ENCODE measurements around the gene GDF2.
A peak's percentile ranks its signal among the peaks of the same experiment; 100 is the strongest.

Gene GDF2

GRCh38 chr10:47335906-47336305, 13.7 kb downstream of the GDF2 start:
- no peak for DNase-seq

GRCh38 chr10:47336387-47337134, 14.3 kb downstream of the GDF2 start:
- no peak for DNase-seq

- no peak for DNase-seq
Observed at GRCh38 chr10:47337310-47337709, 15.1 kb downstream of the GDF2 start.

- DNase-seq = no peak
Observed at GRCh38 chr10:47339186-47339735, 17.0 kb downstream of the GDF2 start.

DNA sequence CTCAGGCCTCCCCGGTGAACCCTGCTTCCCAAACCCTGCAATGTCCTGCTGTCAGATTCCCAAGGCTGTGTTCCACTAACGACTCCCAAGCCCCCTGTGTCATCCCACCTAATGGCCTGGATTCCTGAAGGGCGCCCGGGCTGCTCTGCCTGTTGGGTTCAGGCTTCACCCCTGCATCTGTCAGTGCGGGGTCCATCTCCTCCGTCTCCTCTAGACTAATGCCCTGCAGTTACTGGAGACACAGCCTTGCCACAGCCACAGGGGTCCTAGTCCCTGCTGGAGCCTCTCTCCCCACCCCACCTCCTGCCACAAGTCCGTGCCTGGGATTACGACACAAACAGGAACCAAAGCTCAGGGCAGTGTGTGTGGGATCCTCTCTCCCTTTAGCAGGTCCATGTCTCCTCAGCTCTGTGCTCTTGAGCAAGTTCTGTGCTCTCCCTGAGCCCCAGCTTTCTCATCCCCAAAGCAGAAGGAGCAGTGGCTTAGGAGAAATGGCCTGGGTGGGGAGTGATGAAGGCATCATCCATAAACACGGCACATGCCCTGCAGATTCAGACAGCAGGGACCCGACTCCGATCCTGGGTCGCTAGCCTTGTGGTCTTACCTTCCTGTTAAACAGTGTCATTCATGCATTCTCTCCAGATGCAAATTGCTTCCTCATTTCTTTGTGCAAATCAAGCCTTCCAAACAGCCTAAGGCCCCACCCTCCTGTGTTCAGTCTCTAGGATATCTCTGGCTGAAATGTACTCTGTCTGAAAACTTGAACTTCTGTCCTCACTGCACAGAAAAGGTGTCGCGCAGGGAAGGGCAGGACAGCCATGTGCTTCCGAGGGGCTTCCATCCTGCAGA, 17.7 kb downstream of the GDF2 start:
- DNase-seq = no peak

DNA sequence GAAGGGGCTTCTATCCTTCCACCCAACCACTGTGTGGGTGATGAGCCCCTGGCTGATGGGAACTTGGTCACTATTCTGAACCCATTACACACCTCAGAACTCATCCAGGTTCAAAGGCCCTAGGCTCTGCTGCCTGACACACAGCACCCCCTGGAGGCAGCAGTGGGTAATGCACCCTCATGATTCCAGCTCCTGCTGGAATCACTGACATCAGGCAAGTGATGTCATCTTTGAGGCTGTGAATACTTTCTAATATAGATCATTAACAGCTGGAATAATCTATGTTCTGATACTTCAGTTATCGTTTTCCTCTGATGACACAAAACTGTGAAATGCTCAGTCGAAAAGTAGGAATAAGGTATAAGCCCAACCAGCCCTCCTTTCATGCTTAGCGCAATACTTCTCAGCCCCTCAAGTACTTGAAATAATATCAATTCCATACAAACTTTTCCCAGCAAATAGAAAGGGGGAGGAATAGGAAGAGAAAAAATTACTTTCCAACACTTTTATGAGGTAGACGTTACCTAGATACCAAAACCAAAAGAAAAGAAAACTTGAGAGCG, 18.4 kb downstream of the GDF2 start:
- DNase-seq = peak; percentile 56

- no peak for DNase-seq
Observed at GRCh38 chr10:47344996-47345870, 23.0 kb downstream of the GDF2 start.

GRCh38 chr10:47346581-47347302, 24.5 kb downstream of the GDF2 start:
- no peak for DNase-seq

GRCh38 chr10:47347303-47347675, 25.0 kb downstream of the GDF2 start:
- DNase-seq = no peak

DNA sequence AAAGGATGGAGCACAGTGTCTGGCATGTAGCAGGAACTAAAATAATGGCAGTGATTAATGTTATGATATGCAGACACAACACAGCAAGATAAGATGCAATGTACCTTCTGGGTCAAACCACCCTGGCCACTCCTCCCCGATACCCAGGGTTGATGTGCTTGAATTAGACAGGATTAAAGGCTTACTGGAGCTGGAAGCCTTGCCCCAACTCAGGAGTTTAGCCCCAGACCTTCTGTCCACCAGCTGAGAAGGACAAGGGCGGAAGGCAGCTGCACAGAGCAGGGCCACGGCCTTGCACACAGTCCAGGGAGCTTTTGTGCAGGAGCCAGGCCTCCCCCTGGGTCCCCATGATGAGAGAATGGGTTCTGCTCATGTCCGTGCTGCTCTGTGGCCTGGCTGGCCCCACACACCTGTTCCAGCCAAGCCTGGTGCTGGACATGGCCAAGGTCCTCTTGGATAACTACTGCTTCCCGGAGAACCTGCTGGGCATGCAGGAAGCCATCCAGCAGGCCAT, 25.9 kb downstream of the GDF2 start, which contains the start of gene RBP3:
Gene RBP3, plus strand, starts transcription at position 226 of the 514 bp plus-strand sequence. Its CDS starts 122 bp downstream, at position 348.
- no peak for DNase-seq

GRCh38 chr10:47348661-47349470, 26.6 kb downstream of the GDF2 start:
- DNase-seq = no peak

GRCh38 chr10:47349516-47349915, 27.3 kb downstream of the GDF2 start:
- no peak for DNase-seq

- DNase-seq = no peak
Observed at GRCh38 chr10:47349941-47350371, 27.7 kb downstream of the GDF2 start.

GRCh38 chr10:47350671-47351640, 28.7 kb downstream of the GDF2 start:
- DNase-seq = no peak

- DNase-seq = no peak
Observed at GRCh38 chr10:47351899-47352815, 29.9 kb downstream of the GDF2 start.

DNA sequence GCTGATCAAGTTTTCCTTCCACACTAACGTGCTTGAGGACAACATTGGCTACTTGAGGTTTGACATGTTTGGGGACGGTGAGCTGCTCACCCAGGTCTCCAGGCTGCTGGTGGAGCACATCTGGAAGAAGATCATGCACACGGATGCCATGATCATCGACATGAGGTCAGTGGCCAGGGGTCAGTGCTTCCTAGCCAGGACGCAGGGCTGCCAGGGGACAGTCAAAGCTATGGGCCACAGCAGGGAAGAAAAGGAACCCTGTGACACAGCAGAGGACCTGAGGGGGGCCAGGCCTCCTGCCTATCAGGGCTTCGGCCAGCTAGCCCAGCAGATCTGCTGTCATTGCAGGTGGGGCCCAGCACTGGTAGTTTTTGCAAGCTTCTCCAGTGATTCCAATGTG, 31.1 kb downstream of the GDF2 start:
- no peak for DNase-seq

DNA sequence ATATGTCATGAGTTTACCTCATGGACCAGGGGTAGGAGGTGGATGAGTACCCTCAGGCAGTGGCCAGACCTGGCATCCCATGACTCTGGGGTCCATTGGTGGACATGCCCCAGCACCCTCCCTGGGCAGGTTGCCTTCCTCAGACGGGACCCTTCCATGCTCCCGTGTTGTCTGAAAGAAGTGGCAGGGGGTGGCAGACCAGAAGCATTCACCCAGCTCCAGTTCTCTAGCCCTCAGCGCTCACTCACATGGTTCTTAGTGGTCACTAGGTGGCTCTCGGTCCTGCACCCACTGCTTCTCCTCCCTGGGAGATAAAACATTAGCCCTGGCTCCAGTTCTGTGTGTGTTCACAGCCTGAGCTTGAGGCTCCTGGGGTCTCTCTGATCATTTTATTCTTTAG, 31.9 kb downstream of the GDF2 start:
- no peak for DNase-seq

DNA sequence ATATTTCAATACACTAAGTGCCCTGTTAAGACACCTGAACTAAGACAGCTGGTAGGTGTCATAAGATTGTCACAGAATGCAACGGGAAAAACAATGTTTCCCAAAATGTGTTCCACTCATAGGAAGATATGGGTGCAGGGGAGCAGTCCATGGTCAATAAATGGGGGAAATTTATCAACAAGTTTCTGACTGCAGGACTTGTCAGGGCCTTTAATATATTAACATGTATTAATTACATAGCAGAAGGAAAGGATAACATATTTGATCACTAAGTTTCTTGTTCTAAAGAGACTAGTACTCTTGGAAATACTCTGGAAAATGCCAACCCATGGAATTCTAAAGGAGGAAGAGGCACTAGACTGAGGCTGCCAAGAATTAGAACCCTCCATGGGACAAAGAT, 32.6 kb downstream of the GDF2 start:
- DNase-seq = no peak
